ENCODE data around the gene CD7.

DNA sequence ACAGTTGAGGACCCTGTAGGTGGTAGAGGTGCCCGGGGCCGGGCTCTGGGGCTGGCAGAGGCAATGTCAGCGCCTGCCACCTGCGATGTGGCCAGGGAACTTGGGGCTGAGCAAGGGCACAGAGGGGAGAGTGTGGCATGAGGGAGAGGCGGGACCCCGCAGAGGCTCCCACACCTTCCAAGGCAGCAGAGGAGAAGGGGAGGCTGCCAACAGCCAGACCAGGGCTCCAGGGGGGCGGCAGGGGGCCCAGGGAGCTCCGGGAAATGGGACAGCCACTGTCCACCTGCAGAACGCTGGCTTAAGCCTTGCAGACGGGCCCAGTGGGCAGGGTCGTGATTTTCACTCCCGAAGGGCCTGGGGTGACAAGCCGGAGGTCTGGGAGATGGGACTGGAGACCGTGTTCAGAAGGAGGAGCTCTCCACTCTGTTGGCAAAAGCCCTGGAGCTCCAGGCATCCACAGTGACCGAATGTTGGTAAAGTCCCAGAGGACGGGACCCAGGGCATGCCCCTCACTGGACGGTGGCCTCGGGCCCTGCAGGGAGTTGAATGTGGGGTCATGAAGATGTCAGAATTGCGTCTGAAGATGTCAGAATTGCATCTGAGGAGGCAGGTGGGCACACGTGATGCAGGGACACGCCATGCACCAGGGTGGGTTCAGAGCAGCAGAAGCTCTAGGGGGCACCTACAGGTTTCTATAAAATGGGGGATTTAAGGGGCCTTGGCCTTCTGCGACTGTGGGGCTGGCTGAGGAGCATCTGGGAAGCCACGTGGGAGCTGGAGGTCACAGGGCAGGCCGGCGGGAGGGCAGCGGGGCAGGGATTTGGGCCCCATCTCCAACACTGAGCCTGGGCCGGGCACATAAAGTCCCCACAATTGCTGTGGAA lies 18.6 kb downstream of the CD7 start:
- no peak for TF ChIP-seq ELK4 (IDR thresholded peaks at IDR 0.05; ENCODE audit: borderline replicate concordance, low read depth, low read length)
- TF ChIP-seq, protein P1, sequence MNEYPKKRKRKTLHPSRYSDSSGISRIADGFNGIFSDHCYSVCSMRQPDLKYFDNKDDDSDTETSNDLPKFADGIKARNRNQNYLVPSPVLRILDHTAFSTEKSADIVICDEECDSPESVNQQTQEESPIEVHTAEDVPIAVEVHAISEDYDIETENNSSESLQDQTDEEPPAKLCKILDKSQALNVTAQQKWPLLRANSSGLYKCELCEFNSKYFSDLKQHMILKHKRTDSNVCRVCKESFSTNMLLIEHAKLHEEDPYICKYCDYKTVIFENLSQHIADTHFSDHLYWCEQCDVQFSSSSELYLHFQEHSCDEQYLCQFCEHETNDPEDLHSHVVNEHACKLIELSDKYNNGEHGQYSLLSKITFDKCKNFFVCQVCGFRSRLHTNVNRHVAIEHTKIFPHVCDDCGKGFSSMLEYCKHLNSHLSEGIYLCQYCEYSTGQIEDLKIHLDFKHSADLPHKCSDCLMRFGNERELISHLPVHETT (tag by site-specific recombination; IDR thresholded peaks at IDR 0.05), result no peak
- TF ChIP-seq, protein P2, sequence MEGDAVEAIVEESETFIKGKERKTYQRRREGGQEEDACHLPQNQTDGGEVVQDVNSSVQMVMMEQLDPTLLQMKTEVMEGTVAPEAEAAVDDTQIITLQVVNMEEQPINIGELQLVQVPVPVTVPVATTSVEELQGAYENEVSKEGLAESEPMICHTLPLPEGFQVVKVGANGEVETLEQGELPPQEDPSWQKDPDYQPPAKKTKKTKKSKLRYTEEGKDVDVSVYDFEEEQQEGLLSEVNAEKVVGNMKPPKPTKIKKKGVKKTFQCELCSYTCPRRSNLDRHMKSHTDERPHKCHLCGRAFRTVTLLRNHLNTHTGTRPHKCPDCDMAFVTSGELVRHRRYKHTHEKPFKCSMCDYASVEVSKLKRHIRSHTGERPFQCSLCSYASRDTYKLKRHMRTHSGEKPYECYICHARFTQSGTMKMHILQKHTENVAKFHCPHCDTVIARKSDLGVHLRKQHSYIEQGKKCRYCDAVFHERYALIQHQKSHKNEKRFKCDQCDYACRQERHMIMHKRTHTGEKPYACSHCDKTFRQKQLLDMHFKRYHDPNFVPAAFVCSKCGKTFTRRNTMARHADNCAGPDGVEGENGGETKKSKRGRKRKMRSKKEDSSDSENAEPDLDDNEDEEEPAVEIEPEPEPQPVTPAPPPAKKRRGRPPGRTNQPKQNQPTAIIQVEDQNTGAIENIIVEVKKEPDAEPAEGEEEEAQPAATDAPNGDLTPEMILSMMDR (tag by site-specific recombination; IDR thresholded peaks at IDR 0.05), result no peak
- no peak for TF ChIP-seq ZNF223 (tag by site-specific recombination; IDR thresholded peaks at IDR 0.05)

Data from HEK293 (cell line).